ENCODE results near the gene B4GALT5. TPM values are rescaled to one million over a fixed set of nuclear protein-coding genes. Genes with fewer than 3 reads are reported as not detected.

The B4GALT5 gene
- polyA plus RNA-seq, 1 experiment, result 32.5 TPM

- no peak overlapping the region for H3K4me3 ChIP-seq (ENCODE audit: low read depth, low read length)
- no peaks in the 10 kb centered on the region for H3K9me3 ChIP-seq (ENCODE audit: control insufficient read depth, insufficient read depth, low read length)
- no peak overlapping the region for H3K27ac ChIP-seq (ENCODE audit: low read depth, low read length)
- H3K27me3 ChIP-seq (ENCODE audit: control insufficient read depth, insufficient read depth, low read length), result no peaks in the 10 kb centered on the region
- TF ChIP-seq CTCF (IDR thresholded peaks at IDR 0.05; ENCODE audit: low read depth, low read length), result no peak
- DNase-seq (ENCODE audit: low read depth, low spot score), result no peak
- ChIA-PET CTCF (interaction anchor here (0.7 kb wide), 1 partner anchor 428 kb away, joined by 3 read pairs; no protein-coding TSS in a partner anchor), POLR2A (no interaction called here)
Measured at GRCh38 chr20:49681850-49682216, 31.8 kb downstream of the B4GALT5 start.

GRCh38 chr20:49680484-49680883 lies 33.2 kb downstream of the B4GALT5 start:
- no peak for TF ChIP-seq CTCF (IDR thresholded peaks at IDR 0.05; ENCODE audit: low read depth, low read length)
- no peak for DNase-seq (ENCODE audit: low read depth, low spot score)
- Histone ChIP-seq H3K27me3 (ENCODE audit: control insufficient read depth, insufficient read depth, low read length) (no peaks in the 10 kb centered on the region), H3K27ac (ENCODE audit: low read depth, low read length) (no peak overlapping the region), H3K4me3 (ENCODE audit: low read depth, low read length) (no peak overlapping the region), H3K9me3 (ENCODE audit: control insufficient read depth, insufficient read depth, low read length) (no peaks in the 10 kb centered on the region)
- ChIA-PET CTCF (no interaction called here), POLR2A (no interaction called here)

- TF ChIP-seq CTCF (IDR thresholded peaks at IDR 0.05; ENCODE audit: low read depth, low read length), result no peak
- no peaks in the 10 kb centered on the region for H3K27me3 ChIP-seq (ENCODE audit: control insufficient read depth, insufficient read depth, low read length)
- peak overlapping the region; percentile 0 for H3K27ac ChIP-seq (ENCODE audit: low read depth, low read length)
- no peaks in the 10 kb centered on the region for H3K9me3 ChIP-seq (ENCODE audit: control insufficient read depth, insufficient read depth, low read length)
- no peak overlapping the region for H3K4me3 ChIP-seq (ENCODE audit: low read depth, low read length)
- no peak for DNase-seq (ENCODE audit: low read depth, low spot score)
- POLR2A ChIA-PET, result no interaction called here
- CTCF ChIA-PET, result no interaction called here
Measured at GRCh38 chr20:49679634-49680033, 34.0 kb downstream of the B4GALT5 start.

- no peak for TF ChIP-seq CTCF (IDR thresholded peaks at IDR 0.05; ENCODE audit: low read depth, low read length)
- ChIA-PET CTCF (no interaction called here), POLR2A (no interaction called here)
- H3K9me3 ChIP-seq (ENCODE audit: control insufficient read depth, insufficient read depth, low read length), result no peaks in the 10 kb centered on the region
- no peaks in the 10 kb centered on the region for H3K27me3 ChIP-seq (ENCODE audit: control insufficient read depth, insufficient read depth, low read length)
- H3K4me3 ChIP-seq (ENCODE audit: low read depth, low read length), result peak overlapping the region; percentile 3; the same call in 1 of the 2 replicates
- DNase-seq (ENCODE audit: low read depth, low spot score), result no peak
- H3K27ac ChIP-seq (ENCODE audit: low read depth, low read length), result peak overlapping the region; percentile 81
Measured at GRCh38 chr20:49677777-49678758, 35.6 kb downstream of the B4GALT5 start.

- DNase-seq (ENCODE audit: low read depth, low spot score), result no peak
- POLR2A ChIA-PET, result no interaction called here
- CTCF ChIA-PET, result interaction anchor here (0.5 to 1.0 kb wide), 3 partner anchors 9 to 302 kb away, joined by 3 to 8 read pairs (median 4); no protein-coding TSS in a partner anchor
- no peak for TF ChIP-seq CTCF (IDR thresholded peaks at IDR 0.05; ENCODE audit: low read depth, low read length)
- Histone ChIP-seq H3K4me3 (ENCODE audit: low read depth, low read length) (no peak overlapping the region), H3K9me3 (ENCODE audit: control insufficient read depth, insufficient read depth, low read length) (no peaks in the 10 kb centered on the region), H3K27me3 (ENCODE audit: control insufficient read depth, insufficient read depth, low read length) (no peaks in the 10 kb centered on the region), H3K27ac (ENCODE audit: low read depth, low read length) (peak overlapping the region; percentile 40)
Measured at GRCh38 chr20:49676581-49677291, 36.9 kb downstream of the B4GALT5 start.
